Measurements from ENCODE around the gene FGD6. TPM values are rescaled to one million over a fixed set of nuclear protein-coding genes. Genes with fewer than 3 reads are reported as not detected.

The FGD6 gene
- total RNA-seq, 1 experiment from 2014 or later = 66.6 TPM

GRCh38 chr12:95034750-95035149 is 182.5 kb downstream of the FGD6 start:
- DNase-seq = no peak
- Mint-ChIP-seq H3K27ac (ENCODE audit: unreplicated experiment) (no peak overlapping the region), H3K4me1 (ENCODE audit: low read depth, unreplicated experiment) (no peaks in the 10 kb centered on the region), H3K36me3 (ENCODE audit: insufficient read depth, unreplicated experiment) (peaks cover 13% of the 10 kb centered on the region), H3K9me3 (ENCODE audit: low read depth, unreplicated experiment) (no peaks in the 10 kb centered on the region), H3K27me3 (ENCODE audit: unreplicated experiment) (no peaks in the 10 kb centered on the region), H3K4me3 (ENCODE audit: low read depth, unreplicated experiment) (no peak overlapping the region)
- intact Hi-C loops (cut with micrococcal nuclease; ENCODE audit: unreplicated experiment) = no loop called here
- TF ChIP-seq, protein P1, sequence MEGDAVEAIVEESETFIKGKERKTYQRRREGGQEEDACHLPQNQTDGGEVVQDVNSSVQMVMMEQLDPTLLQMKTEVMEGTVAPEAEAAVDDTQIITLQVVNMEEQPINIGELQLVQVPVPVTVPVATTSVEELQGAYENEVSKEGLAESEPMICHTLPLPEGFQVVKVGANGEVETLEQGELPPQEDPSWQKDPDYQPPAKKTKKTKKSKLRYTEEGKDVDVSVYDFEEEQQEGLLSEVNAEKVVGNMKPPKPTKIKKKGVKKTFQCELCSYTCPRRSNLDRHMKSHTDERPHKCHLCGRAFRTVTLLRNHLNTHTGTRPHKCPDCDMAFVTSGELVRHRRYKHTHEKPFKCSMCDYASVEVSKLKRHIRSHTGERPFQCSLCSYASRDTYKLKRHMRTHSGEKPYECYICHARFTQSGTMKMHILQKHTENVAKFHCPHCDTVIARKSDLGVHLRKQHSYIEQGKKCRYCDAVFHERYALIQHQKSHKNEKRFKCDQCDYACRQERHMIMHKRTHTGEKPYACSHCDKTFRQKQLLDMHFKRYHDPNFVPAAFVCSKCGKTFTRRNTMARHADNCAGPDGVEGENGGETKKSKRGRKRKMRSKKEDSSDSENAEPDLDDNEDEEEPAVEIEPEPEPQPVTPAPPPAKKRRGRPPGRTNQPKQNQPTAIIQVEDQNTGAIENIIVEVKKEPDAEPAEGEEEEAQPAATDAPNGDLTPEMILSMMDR (IDR thresholded peaks at IDR 0.05; ENCODE audit: unreplicated experiment) = no peak
- CTCF ChIA-PET = interaction anchor here (0.8 kb wide), 1 partner anchor 52 kb away, joined by 4 read pairs; no protein-coding TSS in a partner anchor
- no TSS peak for BruUV-seq (replicated peaks)

Other genes with a start within 250 kb of the FGD6 start
- gene NDUFA12, start 213.8 kb downstream of the FGD6 start, total RNA-seq (2022) = 157 and 165 TPM in 2 replicates
- gene NR2C1, start 143.8 kb downstream of the FGD6 start, total RNA-seq (2022) = 43.9 and 50.3 TPM in 2 replicates
- 149 and 160 TPM in 2 replicates for gene VEZT, start 340 bp upstream of the FGD6 start, total RNA-seq (2022)